Measurements from ENCODE around the gene SEPTIN7.

SEPTIN7 gene

GRCh38 chr7:35781200-35781701 is 19.6 kb upstream of the SEPTIN7 start:
- peaks cover 5% of the 10 kb centered on the region; the same call in 1 of the 2 replicates for H3K4me1 ChIP-seq (ENCODE audit: low read length)

GRCh38 chr7:35781767-35782515 is 18.9 kb upstream of the SEPTIN7 start:
- H3K27ac ChIP-seq (ENCODE audit: low read length): no peak overlapping the region

More at GRCh38 chr7:35781200-35781701, 19.6 kb upstream of the SEPTIN7 start:
- no peak for TF ChIP-seq CTCF (IDR thresholded peaks at IDR 0.05; ENCODE audit: low read depth, low read length)
- H3K9me3 ChIP-seq (ENCODE audit: insufficient read depth, low read length): no peaks in the 10 kb centered on the region
- H2AFZ ChIP-seq (ENCODE audit: low read depth, low read length): no peak overlapping the region
- no peak overlapping the region for H3K9ac ChIP-seq (ENCODE audit: low read length)
- no peak overlapping the region for H3K4me3 ChIP-seq (ENCODE audit: low read length)
- H4K20me1 ChIP-seq (ENCODE audit: insufficient read depth, low read length): no peaks in the 10 kb centered on the region
- H3K4me2 ChIP-seq (ENCODE audit: low read length): no peak overlapping the region
- H3K27me3 ChIP-seq (ENCODE audit: low read depth, low read length): peaks cover 7% of the 10 kb centered on the region
- no peaks in the 10 kb centered on the region for H3K79me2 ChIP-seq (ENCODE audit: low read length)
- no peaks in the 10 kb centered on the region for H3K36me3 ChIP-seq (replicated peaks; ENCODE audit: low read depth, low read length)
- no peak overlapping the region for H3K27ac ChIP-seq (ENCODE audit: low read length)

GRCh38 chr7:35784332-35784731 is 16.5 kb upstream of the SEPTIN7 start:
- Histone ChIP-seq H4K20me1 (ENCODE audit: insufficient read depth, low read length) (no peaks in the 10 kb centered on the region), H3K79me2 (ENCODE audit: low read length) (no peaks in the 10 kb centered on the region), H3K4me1 (ENCODE audit: low read length) (no peaks in the 10 kb centered on the region), H3K27ac (ENCODE audit: low read length) (no peak overlapping the region), H3K27me3 (ENCODE audit: low read depth, low read length) (peaks cover 6% of the 10 kb centered on the region), H3K4me2 (ENCODE audit: low read length) (no peak overlapping the region), H3K9ac (ENCODE audit: low read length) (no peak overlapping the region), H2AFZ (ENCODE audit: low read depth, low read length) (no peak overlapping the region), H3K4me3 (ENCODE audit: low read length) (no peak overlapping the region), H3K9me3 (ENCODE audit: insufficient read depth, low read length) (no peaks in the 10 kb centered on the region), H3K36me3 (replicated peaks; ENCODE audit: low read depth, low read length) (no peaks in the 10 kb centered on the region)
- TF ChIP-seq EZH2phosphoT487 (IDR thresholded peaks at IDR 0.05; ENCODE audit: low read depth): no peak
- no peak for TF ChIP-seq CTCF (IDR thresholded peaks at IDR 0.05; ENCODE audit: low read depth, low read length)

More at GRCh38 chr7:35781767-35782515, 18.9 kb upstream of the SEPTIN7 start:
- TF ChIP-seq CTCF (IDR thresholded peaks at IDR 0.05; ENCODE audit: low read depth, low read length) (no peak), EZH2phosphoT487 (IDR thresholded peaks at IDR 0.05; ENCODE audit: low read depth) (no peak)
- Histone ChIP-seq H3K4me3 (ENCODE audit: low read length) (no peak overlapping the region), H3K27me3 (ENCODE audit: low read depth, low read length) (peaks cover 7% of the 10 kb centered on the region), H3K79me2 (ENCODE audit: low read length) (no peaks in the 10 kb centered on the region), H3K9ac (ENCODE audit: low read length) (no peak overlapping the region), H3K36me3 (replicated peaks; ENCODE audit: low read depth, low read length) (no peaks in the 10 kb centered on the region), H4K20me1 (ENCODE audit: insufficient read depth, low read length) (no peaks in the 10 kb centered on the region), H3K9me3 (ENCODE audit: insufficient read depth, low read length) (no peaks in the 10 kb centered on the region), H2AFZ (ENCODE audit: low read depth, low read length) (no peak overlapping the region), H3K4me2 (ENCODE audit: low read length) (no peak overlapping the region), H3K4me1 (ENCODE audit: low read length) (peaks cover 5% of the 10 kb centered on the region; the same call in 1 of the 2 replicates)

GRCh38 chr7:35785250-35785649 is 15.6 kb upstream of the SEPTIN7 start:
- Histone ChIP-seq H3K9ac (ENCODE audit: low read length) (no peak overlapping the region), H3K36me3 (replicated peaks; ENCODE audit: low read depth, low read length) (no peaks in the 10 kb centered on the region), H3K4me1 (ENCODE audit: low read length) (no peaks in the 10 kb centered on the region), H3K4me2 (ENCODE audit: low read length) (no peak overlapping the region), H3K27me3 (ENCODE audit: low read depth, low read length) (no peaks in the 10 kb centered on the region; the same call in 1 of the 2 replicates), H2AFZ (ENCODE audit: low read depth, low read length) (no peak overlapping the region), H3K27ac (ENCODE audit: low read length) (no peak overlapping the region), H3K79me2 (ENCODE audit: low read length) (no peaks in the 10 kb centered on the region), H3K4me3 (ENCODE audit: low read length) (no peak overlapping the region), H4K20me1 (ENCODE audit: insufficient read depth, low read length) (no peaks in the 10 kb centered on the region), H3K9me3 (ENCODE audit: insufficient read depth, low read length) (no peaks in the 10 kb centered on the region)
- TF ChIP-seq EZH2phosphoT487 (IDR thresholded peaks at IDR 0.05; ENCODE audit: low read depth): no peak
- TF ChIP-seq CTCF (IDR thresholded peaks at IDR 0.05; ENCODE audit: low read depth, low read length): no peak

All from OCI-LY3 (cell line).